Fibroblast of skin of back (primary cell): ENCODE measurements around the gene RHEX.
"Not testable (repeated sequence)": the region's sequence is repeated elsewhere in the genome, so short reads cannot be mapped to it uniquely, and the experiment has no call there.

Experiments used
- DNase-seq: peaks from one replicate; pipeline ENCODE4 v3.0.0-alpha.2; 2013

Gene RHEX

GRCh38 chr1:206060844-206061243 lies 7.9 kb downstream of the RHEX start:
- DNase-seq: no peak

GRCh38 chr1:206062464-206062863 lies 9.5 kb downstream of the RHEX start:
- peak; percentile 2 for DNase-seq

DNA sequence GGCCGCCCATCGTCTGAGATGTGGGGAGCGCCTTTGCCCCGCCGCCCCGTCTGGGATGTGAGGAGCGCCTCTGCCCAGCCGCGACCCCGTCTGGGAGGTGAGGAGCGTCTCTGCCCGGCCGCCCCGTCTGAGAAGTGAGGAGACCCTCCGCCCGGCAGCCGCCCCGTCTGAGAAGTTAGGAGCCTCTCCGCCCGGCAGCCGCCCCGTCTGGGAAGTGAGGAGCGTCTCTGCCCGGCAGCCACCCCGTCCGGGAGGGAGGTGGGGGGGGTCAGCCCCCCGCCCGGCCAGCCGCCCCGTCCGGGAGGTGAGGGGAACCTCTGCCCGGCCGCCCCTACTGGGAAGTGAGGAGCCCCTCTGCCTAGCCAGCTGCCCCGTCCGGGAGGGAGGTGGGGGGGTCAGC lies 11.0 kb downstream of the RHEX start:
- DNase-seq: not testable (repeated sequence)

- DNase-seq: not testable (repeated sequence)
These were observed 11.5 kb downstream of the RHEX start for GRCh38 chr1:206064501-206064900.

DNA sequence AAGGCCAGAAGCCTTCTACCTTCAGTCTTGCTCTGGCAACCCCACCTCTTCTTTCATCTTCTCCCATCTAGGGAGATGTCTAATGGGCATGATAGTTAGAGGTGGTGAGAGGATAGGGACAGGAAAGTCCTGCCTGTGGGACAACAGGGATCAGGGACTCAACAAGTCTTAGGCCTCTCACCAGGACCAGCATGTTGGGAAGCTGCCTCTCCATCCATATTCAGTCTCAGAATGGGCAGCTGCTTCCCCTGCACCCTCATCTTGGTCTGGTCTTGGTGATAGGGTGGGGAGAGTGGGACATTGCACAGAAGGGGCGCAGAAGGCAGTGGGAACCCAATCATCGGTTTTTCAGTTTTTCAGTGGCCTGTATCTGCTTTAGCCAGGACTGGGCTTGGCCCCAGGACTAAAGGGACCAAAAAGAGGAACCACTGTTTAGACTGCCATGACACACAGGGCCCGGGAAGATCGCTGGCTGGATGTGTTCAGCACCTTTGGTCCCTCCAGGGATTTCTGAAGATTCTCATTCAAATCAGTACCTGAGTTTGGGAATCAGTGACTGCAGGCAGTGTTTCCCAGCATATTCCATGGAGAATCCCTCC lies 12.7 kb downstream of the RHEX start:
- DNase-seq: no peak

DNA sequence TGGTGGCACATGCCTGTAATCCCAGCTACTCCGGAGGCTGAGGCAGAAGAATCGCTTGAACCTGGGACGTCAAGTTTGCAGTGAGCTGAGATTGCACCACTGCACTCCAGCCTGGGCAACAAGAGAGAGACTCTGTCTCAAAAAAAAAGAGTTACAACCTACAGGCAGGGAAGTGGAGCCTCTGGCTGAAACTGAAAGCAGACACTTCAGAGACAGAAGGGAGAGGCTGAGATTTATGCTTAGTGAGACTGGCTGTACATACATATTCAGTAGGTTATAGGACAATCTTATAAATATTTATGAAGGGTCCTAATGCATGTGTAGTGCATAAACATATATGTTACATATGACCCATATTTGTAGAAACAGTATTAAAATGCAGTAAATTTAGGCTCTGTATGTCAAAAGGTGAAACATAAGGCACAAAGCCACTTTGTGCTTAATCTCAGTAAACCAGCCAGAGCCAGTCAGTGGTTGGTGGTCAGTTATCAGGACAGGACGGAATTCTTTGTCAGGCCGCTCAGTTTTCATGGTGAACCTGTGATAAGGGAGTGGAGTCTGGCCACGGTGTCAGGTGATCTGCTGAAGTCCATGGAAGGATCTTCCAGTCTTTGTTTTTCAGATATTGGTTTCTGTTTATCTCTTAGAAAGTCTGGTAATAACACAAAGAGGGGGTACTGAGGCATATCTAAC lies 13.7 kb downstream of the RHEX start:
- no peak for DNase-seq

DNA sequence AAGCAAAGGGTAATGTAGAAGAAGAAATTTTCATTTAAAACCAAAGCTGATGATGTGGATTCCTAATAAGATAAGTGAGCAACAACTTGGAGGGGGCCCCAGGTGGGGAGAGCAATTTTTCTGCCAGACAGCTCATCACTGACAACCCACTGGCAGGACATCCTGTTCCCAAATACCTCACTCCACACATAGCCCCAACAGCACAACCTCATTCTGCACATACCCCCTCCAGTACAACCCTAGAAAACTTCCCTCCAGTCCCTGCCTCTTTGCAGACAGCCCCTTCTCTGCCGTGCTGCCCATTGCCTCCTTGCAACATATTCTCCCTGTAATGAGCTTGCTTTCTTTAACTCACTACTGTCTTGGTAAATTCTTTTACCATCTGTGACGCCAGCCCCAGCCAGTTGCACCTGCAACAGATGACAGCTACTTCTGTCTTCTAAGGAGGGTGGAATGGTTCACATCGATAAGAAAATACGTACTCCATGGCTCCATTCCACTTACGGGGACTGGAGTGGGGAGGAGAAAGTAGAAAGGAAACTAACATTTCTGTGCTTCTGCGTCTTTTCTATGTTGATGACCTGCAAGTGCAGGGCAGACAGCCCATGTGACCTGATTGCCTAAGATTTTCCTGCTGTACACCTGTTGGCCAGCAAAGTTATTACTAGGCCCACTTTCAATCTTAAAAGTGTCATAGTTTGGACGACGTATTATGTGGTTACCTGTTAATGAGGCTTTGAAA lies 14.7 kb downstream of the RHEX start:
- no peak for DNase-seq

GRCh38 chr1:206068314-206068713 lies 15.3 kb downstream of the RHEX start:
- no peak for DNase-seq

DNA sequence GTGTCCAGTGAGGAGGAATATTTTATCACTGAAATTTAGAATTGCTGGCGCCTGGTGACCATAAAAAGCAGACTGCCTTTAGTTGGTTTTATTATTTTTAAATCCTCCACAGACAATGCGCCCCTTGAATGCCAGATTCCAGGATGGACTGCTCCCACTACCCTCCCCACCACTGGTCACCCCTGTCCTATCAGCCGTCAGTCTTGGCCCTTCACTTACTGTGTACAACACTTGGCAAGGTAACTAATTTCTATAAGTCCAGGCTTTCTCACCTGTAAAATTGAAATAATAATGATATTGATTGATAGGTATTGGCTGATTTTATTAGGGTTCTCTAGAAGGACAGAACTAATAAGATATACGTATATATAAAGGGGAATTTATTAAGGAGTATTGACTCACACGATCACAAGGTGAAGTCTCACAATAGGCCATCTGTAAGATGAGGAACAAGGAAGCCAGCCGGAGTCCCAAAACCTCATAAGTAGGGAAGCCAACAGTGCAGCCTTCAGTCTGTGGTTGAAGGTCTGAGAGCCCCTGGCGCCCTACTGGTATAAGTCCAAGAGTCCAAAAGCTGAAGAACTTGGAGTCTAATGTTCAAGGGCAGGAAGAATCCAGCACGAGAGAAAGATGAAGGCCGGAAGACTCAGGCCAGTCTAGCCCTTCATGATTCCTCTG lies 17.8 kb downstream of the RHEX start:
- DNase-seq: no peak

- DNase-seq: no peak
These were observed 21.9 kb downstream of the RHEX start for GRCh38 chr1:206074839-206075238.

DNA sequence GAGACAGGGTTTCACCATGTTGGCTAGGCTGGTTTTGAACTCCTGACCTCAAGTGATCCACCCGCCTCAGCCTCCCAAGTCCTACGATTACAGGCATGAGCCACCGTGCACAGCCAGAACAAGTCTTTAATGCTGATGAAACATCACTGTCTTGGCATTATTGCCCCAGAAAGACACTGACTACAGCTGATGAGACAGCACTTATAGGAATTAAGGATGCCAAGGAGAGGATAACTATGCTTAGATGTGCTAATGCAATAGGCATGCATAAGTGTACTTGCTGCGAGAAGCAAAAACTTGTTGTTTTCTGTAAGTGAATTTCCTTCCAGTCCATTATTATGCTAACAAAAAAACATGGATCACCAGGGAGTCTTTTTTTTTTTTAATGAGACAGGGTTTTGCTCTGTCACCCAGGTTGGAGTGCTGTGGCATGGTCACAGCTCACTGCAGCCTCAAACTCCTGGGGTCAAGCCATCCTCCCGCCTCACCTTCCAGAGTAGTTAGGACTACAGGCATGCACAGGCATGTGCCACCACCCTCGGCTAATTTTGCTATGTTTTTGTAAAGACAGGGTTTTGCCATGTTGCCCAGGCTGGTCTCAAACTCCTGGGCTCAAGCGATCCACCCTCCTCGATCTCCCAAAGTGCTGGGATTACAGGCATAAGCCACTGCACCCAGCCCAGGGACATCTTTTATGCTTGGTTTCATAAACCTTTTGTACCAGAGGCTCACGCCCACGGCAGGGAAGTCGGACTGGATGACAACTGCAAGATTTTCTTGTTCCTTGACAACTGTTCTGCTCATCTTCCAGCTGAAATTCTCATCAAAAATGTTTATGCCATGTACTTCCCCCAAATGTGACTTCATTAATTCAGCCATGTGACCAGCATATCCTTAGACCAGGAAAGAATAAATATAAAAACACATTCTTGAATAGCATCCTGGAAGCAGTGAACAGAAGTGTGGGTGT lies 23.1 kb downstream of the RHEX start:
- DNase-seq: peak; percentile 54

DNA sequence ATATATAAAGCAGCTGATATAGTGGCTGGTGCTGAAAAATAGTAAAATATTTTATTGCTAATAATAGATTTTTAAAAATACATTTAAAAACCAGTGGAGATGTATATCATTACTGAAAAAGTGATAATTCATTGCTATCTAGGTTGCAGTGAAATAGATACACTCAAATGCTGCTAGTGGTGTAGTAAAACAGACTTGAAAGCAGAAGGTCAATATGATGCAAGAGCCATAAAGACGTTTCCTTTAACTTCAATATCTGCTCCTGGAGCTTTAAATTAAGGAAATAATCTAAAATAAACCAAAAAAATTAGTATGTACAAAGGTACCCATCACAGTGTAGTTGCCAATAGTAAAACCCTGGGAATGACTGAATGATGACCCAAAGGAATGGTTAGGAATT lies 26.2 kb downstream of the RHEX start:
- no peak for DNase-seq

- DNase-seq: no peak
These were observed 27.2 kb downstream of the RHEX start for GRCh38 chr1:206080026-206080820.

- no peak for DNase-seq
These were observed 28.9 kb downstream of the RHEX start for GRCh38 chr1:206081856-206082255.

GRCh38 chr1:206082831-206083695 lies 30.1 kb downstream of the RHEX start:
- no peak for DNase-seq

DNA sequence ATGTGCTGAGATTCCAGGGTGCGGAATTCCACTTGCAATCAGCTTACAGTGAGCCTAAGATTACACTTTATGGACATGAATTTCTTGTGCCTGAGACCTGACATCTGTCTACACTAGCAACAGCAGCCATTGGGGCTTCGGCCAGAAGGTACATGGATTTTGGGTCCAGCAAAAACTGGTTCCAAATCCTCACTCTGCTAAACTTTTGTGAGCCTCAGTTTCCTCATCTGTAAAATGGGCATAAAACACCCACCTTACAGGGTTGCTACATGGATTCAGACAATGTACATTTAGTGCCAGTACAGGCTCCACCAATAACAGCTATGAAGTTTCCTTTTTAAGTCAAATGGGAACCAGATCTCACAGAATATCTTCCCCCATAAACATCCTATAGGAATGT lies 30.8 kb downstream of the RHEX start:
- no peak for DNase-seq

GRCh38 chr1:206087091-206087490 lies 34.1 kb downstream of the RHEX start:
- DNase-seq: no peak

DNA sequence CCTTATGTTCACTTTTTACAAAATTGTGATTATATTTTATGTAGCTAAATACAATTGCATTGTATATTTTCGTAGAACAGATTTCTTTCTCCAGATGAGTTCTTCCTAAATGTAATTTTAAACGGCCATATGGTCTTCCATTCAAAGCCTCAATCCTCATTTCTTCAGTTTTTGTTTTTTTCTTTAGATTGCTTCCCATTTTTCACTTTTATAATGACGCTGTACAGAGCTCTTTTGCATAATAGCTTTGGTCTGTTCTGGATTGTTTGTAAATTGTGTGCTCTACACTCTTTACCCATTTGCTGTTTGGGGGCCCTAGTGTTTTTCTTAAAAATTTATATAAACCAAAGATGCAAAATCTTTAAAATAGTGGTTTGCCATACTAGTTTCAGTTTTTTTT lies 36.4 kb downstream of the RHEX start:
- no peak for DNase-seq

GRCh38 chr1:206094024-206094423 lies 41.1 kb downstream of the RHEX start:
- no peak for DNase-seq

GRCh38 chr1:206097381-206097780 lies 44.4 kb downstream of the RHEX start:
- DNase-seq: no peak
